T-helper 1 cell (primary cell): ENCODE measurements around the gene CCDC69.
"Not testable (repeated sequence)": the region's sequence is repeated elsewhere in the genome, so short reads cannot be mapped to it uniquely, and the experiment has no call there.

Source experiments
- DNase-seq, 5 donors: peaks; one replicate each; pipeline ENCODE4 v3.0.0-alpha.2; 2012 to 2020
- total RNA-seq, 4 donors: gene quantifications; one replicate each; lab custom pipeline; 2026; lab: John Stamatoyannopoulos, UW

CCDC69 gene, protein sequence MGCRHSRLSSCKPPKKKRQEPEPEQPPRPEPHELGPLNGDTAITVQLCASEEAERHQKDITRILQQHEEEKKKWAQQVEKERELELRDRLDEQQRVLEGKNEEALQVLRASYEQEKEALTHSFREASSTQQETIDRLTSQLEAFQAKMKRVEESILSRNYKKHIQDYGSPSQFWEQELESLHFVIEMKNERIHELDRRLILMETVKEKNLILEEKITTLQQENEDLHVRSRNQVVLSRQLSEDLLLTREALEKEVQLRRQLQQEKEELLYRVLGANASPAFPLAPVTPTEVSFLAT
- total RNA-seq: 108 to 143 (median 118) reads per million in 4 donors

DNA sequence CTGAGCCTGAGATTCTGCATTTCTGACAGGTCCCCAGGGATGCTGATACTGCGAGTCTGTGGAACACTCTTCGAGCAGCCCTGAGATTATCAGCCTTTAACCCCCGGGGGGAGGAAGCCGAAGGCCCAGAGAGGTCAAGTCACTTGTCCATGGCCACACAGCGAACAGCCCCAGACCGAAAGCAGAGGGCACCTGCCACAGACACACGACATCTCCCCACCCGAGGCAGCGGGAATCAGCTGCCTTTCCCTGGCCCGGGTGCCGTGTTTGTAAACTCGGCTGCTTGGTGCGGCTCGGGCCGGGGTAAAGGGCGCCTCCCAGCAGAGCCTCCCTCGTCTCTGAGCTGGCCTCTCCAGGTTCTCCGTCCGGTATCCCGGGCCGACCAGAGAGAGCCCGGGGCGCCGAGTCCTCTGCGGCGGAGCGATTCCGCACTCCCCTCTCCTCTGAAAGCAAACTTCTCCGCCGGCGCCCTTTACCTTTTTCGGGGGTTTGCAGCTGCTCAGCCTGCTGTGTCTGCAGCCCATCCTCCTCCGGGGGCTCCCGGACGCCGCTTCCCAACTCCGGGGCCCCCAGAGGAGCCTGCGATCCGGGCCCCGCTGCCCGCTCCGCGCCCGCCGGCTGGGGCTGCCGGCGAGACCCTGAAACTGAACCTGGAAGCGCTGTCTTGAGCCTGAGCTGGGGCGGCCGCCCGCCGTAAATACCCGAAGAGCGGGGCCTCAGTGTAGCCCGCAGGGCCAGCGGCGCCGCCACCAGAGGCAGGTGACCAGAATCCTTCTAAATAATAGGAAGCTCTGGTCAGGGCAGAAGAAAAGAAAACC lies at the start of gene CCDC69:
Gene CCDC69, minus strand, starts transcription at position 646 of the 818 bp plus-strand sequence. Its CDS starts 122 bp downstream, at position 524.
- peak in 2 of 5 donors; percentile 36 to 63 for DNase-seq

DNA sequence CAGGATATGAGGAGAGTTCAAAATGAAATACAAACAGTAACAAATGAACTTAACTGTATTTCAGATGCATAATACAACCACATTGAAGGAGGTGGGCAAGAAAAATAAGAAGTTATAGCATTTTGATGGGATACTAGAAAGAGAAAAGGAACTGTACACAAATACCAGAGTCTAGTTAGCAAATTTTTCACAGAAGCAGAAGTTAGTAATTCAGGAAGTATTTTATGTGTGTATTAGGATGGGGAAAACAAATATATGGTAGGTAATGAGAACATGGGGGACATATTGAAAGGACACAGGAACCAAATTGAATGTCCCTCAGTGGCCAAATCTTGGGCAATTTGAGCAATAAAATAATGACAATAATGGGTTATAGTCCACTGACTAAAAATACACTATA lies 47.4 kb upstream of the CCDC69 start:
- DNase-seq: no peak

DNA sequence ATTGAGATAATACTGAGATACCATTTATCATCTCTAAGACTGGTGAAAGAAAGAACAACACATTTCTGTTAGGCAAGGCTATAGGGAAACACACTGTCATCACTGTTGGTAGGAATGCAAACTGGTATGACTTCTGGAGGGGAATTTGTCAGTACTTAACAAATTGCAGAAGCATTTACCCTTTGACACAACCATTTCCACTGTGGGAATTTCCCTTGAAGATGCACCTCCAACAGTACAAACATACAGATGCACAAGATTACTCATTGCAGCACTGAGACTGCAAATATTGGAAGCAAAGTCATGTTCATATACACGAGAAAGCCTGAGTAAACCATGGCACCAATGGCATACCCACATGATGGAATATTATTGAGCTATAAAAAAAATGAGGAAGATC lies 46.7 kb upstream of the CCDC69 start:
- DNase-seq: peak in 1 of 5 donors; percentile 65

DNA sequence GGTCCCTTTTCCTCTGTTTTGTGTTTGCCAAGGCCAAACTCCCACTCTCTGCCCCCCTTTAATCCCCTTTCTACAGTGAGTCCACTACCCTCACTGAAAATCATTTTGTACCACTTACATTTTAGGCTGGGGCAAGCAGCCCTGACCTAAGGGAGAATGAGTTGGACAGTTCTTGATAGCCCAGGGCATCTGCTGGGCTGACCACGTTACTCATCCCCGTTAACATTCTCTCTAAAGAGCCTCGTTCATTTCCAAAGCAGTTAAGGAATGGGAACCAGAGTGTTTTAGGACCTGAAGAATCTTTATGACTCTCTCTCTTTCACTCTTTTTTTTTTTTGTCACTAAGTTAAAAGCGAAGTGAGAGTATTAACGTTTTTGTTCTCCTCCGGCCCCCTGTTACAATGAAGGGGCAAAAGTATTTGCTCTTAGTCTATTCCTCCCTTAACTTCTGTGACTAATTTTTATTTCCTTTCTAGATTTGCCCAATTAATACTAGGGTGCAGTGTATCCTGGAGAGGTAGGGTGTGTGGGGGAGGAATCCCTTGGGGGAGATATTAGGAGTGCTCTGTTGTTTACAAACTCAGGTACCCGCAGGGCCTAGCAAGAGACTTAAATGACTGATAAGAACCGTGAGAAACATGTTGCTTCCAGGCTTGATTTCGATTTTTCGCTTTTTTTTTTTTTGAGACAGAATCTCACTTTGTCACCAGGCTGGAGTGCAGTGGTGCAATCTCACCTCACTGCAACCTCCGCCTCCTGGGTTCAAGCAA lies 43.8 kb upstream of the CCDC69 start:
- DNase-seq: no peak

DNA sequence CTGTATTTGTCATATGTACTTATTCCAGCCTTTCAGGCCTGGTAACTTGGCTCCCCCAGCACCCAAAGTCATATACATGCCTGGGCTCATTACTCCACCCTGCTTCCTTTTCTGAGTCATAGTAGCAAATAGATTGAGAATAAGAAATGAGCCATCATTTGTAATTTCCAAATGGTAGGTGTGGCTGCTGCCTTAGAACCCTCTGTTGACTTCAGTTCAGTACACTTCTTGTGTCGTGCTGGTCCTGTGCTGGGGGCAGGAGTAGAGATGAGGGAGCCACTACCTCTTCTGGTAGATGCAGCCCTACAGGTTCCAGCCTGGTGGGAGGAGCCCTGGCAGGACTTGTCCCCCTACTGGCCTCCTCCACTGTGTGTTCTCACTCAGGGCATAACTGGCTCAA lies 40.2 kb upstream of the CCDC69 start:
- DNase-seq: peak in 1 of 5 donors; percentile 59

DNA sequence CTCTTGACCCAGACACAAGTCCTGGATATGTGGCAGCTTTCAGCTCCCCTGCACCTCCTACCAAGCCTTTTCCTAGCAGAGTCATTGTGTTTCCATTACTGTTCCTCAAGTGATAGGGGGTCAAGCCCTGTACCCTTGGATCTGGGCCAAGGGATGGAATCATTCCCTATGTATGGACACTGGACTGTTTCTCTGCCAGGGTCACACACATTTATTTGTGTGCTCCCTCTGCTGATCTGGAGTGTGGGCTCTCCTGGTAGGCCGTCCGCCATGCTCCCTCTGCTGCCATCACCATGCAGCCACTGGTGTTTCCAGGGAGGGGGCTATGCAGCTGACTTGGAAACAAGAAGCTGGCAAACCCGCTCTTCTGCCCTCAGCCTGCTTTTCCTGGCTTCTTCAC lies 38.6 kb upstream of the CCDC69 start:
- no peak for DNase-seq

DNA sequence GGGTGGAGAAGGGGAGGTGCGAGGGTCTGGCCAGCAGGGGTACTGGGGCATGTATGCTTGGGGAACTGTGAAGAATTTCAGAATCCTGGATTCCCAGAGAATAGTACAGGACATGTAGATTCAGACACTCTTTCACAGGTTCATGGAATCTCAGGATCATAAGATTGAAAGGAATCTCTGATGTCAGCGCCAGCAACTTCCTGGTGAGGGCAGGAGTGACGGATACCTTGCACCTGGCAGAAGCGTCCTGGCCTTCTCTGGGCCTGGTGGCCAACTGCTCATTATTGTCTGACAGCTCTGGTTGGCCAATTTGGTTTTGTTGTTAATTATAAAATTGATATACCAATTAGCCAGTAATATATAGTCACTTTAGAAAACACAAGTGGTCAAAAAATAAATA lies 36.0 kb upstream of the CCDC69 start:
- no peak for DNase-seq

DNA sequence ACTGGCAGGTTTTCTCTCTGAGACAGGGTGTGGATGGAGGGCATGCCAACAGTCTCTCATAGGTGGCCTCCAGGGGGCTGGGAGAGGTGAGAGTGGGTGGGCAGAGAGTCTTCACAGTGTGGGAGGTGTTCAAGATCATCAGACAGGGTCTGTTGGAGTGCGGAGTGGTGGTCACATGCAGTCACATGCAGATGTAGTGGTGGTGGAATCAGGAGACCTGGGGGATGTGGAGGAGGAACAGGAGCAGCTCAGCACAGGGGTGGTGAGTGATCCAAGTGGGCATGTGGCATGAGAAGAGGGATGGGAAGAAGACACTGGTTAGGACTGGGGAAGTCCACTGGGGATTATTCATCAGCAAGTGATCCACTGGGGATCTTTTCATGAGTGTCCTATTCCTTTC lies 34.9 kb upstream of the CCDC69 start:
- no peak for DNase-seq

DNA sequence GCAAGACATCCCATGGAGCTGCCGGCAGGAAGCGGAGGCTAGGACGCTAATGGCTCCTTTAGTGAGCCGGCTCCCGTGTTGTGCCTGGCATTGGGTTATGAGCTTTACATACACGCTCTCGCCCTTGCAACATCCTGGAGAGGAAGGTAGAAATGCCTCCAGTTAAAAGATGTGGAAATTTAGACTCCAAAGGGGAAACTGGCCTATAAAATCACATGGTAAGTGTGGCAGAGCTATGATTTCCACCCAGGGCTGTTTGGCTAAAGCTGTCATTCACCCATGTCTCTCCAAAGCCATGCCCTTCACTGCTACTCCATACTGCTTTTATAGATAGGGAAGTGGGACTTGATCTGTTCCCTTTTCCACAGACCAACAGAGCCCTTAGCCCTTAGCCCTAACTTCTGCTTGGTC lies 34.3 kb upstream of the CCDC69 start:
- DNase-seq: no peak

DNA sequence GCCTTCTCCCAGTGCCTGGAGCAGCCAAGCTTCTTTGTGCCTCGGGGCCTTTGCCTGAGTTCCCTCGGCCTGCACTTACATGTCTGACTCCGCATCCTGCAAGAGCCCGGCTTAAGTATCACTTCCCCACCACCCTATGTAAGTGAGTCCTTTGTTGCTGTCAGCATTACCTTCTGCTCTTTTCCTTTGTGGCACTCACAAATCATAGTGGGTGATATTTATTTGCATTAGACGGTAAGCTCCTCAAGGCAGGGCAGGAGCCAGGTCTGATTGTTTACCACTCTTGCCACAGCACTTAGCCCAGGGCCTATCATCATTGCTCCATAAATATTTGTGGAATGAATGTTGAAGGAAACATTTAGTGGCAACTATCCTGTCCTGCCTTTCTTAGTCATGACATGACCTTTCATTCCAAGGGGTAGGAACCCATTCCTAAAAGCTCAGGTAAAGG lies 33.9 kb upstream of the CCDC69 start:
- DNase-seq: no peak

DNA sequence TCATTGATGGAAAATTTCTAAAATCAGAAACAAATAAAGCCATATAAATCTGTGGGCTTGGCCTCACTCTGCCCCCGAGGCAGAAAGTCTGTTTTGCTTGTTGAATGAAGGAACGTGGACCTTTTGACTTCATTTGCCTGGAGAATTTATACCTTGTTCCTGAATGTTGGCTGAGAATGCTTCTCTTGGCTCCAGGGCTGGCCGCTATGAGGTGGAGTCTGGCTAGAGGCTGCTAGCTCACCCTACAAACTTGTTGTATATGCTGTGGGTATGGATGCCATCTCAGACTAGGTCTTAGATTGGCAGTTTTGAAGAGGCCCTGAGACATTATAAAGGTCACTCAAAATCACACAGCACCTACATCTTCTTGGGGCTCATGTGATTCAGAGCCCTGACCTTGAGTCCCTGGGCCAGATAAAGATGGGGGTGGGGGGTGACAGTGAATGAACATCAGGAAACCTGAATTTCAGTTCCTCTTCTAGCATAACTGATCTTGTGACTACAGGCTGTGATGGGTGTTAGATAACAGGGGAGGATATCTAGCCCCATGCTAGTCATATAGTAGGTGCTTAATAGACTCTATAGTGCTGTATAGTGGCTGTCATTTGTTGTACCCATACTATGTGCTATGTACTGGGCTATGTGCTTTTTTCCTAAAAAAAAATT lies 31.9 kb upstream of the CCDC69 start:
- no peak for DNase-seq

DNA sequence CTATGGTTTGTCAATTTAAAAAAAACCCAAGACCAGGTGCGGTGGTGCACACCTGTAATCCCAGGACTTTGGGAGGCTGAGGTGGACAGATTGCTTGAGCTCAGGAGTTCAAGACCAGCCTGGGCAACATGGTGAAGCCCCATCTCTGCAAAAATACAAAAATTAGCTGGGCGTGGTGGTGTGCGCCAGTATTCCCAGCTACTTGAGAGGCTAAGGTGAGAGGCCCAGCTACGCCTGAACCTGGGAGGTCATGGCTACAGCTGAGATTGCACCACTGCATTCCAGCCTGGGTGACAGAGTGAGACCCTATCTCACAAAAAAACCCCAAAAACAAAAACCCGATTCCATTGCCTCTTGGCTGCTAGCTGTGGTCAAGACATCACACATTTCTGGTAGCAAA lies 31.1 kb upstream of the CCDC69 start:
- DNase-seq: not testable (repeated sequence)

DNA sequence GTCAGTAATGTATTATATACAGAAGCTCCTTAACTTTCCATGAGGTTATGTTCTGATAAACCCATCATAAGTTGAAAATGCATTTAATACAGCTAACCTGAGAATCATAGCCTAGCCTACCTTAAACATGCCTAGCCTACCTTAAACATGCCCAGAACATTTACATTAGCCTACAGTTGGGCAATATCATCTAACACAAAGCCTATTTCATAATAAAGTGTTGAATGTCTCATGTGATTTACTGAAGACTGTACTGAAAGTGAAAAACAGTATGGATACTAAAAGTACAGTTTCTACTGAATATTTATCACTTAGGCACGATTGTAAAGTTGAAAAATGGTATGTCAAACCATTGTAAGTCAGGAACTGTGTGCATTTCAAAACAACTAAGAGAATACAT lies 30.7 kb upstream of the CCDC69 start:
- no peak for DNase-seq

DNA sequence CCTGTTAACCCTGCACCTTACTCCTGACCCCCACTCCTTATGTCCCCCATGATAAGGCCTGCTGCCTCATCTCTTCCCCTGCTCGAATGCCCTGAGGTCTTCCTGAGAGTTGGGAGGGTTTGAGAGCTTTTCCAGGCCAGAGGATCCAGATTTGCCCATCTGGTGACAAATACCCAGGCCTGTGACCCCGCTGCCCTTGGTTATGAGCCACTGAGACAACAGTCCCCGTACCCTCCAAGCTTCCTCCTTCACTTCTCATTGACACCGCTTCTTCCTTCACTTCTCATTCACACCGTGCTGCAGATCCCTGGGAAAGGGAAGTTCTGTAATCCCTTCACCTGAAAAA lies 29.7 kb upstream of the CCDC69 start:
- DNase-seq: no peak

DNA sequence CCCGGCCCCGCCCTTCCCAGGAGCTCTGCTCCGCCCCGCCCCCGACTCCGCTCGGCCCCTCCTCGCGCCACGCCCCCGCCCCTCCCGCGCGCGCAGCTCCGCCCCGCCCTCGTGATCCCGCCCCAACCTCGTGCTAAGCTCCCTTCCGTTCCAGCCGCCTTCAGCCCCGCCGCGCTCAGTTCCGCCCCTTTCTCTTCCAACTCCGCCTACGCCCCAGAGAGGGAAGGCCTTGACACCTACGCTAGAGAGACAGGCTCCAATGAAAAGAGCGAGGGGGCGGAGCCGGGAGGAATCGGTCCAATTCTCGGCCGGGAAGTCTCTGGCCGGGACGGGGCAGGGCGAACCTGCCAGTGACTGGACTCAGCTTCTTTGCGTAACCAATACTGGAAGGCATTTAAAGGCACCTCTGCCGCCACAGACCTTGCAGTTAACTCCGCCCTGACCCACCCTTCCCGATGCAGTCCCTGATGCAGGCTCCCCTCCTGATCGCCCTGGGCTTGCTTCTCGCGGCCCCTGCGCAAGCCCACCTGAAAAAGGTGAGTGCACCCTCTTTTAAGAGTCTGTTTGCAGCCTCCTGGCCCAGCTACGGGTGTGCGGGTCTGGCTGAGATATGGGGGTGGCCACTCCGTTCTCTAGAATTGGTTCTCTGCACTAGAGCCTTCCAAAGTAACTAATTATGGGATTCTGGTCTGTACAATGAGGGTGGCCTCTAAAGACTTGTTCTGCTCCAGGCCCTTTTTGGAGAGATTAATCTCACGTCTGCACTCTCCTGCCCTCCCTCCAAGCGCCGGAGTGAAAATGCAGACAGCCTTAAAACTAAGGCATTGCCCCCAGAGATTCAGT lies 29.1 kb upstream of the CCDC69 start, which contains the start of gene GM2A:
Gene GM2A, plus strand, starts transcription at position 424 of the 843 bp plus-strand sequence. Its CDS starts 32 bp downstream, at position 456.
- peak; percentile 94 to 99 (median 97) for DNase-seq

DNA sequence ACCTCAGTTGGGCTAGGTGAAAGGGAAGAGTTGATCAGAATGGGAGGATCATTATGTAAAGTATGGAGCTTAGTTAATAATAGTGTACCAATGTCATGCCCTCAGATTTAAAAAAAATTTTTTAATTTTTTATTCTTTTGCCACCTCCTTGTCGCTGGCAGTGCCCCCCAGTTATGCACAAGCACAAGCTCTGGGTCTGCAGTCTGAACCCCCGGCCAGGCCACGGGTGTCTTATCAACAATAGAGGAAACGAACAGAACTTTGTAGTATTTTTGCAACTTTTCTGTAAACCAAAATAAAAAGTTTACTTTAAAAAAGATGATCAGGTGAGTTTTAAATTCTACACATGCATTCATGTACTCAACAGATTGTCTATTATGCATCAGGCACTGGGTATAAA lies 27.7 kb upstream of the CCDC69 start:
- DNase-seq: no peak

DNA sequence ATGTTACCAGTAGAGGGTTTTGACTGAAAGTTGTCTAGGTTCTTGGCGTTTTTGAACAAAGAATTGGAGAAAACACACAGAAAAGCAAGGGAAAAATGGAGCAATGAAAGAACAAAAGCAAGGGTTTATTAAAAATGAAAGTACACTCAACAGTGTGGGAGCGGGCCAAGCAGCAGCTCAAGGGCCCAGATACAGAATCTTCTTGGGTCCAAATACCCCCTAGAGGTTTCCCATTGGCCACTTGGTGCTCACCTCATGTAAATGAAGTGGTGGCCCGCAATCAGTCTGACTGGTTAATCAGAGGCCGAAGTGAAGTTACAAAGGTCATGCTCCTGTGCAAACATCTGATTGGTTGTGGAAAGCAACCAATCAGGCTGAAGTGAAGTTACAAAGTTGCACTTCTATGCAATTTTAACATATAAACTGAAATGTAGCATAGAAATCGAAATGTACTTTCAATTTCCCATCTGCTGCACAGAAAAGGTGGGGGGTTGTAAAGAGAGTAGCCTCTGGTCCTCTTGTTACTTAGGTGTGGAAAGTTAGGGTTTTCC lies 27.2 kb upstream of the CCDC69 start:
- DNase-seq: peak in 2 of 5 donors; percentile 8 to 81

DNA sequence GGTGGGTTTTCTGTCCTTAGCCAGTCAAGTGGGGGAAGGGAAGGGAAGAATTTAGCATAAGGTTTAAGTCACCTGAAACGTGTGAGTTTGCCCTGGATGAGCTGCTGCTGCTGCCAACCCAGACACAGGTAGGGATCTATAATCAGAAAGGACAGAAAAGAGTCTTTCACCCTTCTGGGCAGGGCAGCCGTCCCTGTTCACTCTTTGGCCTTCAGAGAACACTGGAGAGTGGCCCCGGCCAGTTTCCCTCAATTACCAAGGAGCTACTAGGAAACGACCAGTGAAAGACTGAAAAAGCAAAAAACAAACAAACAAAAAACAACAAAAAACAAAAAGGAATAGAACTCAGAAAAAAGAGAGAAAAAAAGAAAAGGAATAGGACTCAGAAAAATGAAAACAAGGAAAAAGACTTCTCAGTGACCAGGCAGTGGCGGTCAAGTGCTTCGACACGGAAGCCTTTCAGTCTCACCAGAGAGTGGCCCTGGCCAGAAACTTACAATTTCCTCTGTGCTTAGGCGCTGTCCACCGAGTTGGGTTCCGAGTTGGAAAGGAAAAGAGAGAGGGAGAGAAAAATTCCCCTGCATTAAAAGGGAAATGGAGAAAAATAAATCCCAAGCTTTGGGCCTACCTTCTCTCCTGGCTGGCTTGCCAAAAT lies 26.6 kb upstream of the CCDC69 start:
- DNase-seq: no peak

DNA sequence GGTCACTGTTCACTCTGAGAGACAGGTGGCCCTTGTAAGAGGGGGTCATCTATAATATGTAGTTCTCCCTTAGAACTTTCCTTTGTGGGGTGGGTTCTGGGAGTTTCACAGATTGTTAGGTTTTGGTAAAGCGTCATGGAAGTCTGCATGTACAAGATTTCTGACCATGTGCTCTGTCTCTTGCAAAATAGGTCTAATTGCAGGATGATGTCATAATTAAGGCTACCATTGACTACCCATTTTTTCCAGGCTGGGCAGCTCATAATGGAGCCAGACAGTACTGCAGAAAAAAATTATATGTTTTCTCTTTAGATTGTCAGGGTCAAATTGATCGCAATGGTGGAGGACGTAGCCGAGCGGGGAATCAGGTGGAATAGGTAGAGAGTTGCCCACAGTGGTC lies 25.4 kb upstream of the CCDC69 start:
- DNase-seq: no peak

DNA sequence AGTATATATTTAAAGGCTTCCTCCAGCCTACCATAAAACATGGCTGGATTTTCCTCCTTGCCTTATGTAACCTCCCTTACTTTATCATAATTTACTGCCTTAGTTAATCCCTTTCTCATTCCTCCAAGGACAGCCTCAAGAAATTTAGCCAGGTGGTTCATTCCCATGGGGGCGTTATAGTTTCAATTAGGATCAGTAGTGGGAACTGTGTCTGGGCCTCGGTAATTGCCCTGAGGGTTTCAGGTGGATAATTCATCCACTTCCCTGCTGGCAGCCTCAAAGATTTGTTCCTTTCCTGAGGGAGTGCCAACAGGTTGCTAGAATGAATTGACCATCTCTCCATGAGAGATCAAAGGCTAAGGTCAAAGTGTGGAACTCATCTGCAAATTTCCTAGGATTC lies 24.8 kb upstream of the CCDC69 start:
- DNase-seq: no peak
